HG03175 (cell line): ENCODE measurements around the gene APOA1.

Source experiments
- ATAC-seq: cut with Tn5 transposase; IDR thresholded peaks from one replicate; pipeline ENCODE4 v1.9.1; 2021; ENCODE audit warnings: mild to moderate bottlenecking, moderate library complexity; ENCODE audit not compliant: unreplicated experiment

Gene APOA1

DNA sequence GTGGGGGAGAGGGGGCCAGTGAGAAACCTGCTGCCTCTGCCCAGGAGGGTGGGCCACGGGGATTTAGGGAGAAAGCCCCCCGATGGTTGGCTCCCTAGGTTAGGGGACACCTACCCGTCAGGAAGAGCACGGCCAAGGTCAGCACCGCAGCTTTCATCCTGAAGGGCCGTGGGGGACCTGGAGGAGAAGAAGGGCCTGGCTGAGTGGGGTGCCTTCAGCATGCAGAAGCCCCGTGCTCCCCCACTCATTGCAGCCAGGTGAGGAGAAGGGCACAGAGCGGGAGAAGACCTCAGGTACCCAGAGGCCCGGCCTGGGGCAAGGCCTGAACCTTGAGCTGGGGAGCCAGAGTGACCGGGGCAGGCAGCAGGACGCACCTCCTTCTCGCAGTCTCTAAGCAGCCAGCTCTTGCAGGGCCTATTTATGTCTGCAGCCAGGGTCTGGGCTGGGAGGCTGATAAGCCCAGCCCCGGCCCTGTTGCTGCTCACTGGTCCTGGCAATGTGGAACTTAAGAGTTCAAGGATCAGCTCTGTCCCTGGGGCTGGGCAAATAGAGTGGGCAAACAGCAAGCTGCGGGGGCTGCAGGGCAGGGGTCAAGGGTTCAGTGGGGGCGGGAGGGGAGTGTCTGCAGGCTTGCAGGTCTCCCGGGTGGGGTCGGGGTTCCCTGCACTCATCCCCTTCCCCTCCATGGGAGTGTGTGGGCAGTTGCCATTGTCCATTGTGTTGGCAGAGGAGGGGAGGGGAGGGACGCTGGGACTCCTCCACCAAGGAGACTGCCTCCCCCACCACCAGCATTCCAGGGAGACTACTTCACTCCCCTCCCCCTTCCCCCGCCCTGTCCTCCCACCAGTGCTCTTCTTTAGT lies at the start of gene APOA1:
Gene APOA1, minus strand, starts transcription at position 392 of the 861 bp plus-strand sequence. Its CDS starts 235 bp downstream, at position 157.
- ATAC-seq: no peak

DNA sequence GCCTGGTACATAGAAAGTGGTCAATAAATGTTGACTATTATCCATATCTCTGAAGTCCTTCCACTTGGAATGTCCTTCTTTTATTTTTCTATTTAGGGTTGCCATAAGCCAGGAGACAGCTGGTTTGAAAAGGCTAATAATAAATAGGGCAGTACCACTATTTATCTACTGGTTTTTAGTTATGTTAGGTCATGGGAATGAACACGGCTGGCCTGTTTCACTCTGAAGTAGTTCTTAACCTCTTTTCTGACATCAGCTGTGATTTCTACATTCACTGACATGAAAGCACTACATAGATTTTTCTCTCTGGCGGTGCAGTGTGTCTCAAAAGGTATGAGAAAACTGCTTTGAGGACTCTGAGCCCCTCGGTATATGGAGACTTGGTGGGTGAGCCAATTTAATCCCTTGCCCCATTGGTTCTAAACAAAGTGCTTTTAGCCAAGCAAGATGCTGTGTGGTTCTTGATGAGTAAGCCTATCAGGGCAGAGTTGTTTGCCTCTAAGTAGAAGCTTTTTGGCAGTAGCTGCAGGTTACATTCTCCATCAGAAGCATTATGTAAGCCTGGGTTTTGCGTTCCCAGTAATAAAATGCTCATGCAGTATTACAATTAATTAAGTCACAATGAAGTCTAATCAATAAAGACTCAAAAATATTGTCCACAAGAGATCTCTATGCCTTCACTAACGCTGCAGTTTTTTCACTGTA lies 48.7 kb upstream of the APOA1 start:
- no peak for ATAC-seq

DNA sequence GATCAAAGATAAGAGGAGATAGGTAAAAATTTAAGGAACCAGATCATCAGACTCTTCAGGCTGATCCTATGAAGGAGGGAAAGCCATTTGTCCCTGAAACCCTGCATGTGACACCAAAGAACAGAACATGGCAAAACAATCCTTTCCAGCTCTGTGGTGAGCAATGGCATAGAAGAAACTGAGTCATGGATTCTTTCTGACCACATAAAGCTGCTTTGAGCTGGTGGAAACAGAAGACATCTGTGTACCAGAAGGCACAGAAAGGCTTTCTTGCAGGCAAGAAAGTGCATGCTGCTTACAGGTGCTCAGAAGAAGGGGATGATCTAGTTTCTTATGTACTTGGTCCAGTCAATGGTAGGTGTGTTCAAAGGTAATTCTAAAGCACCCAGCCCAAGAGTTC lies 45.0 kb upstream of the APOA1 start:
- ATAC-seq: no peak

DNA sequence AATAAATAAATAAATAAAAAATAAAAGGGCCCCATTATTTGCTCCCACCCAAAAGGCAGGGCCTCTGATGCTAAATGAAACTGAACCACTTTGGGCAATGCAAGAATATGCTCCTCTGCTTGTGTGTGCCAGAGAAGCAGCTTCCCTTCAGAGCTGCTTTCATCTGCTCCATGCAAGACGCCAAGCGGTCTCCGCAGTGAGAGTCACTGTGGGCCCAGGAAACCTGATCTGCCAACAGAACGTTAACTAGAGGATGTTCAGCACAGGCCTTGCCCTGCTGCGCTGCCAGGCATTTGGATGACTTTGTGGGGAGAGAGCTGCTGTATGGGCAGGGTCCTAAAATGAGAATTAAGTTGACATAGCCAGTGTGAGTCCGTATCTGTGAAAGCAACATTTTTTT lies 43.7 kb upstream of the APOA1 start:
- ATAC-seq: no peak

DNA sequence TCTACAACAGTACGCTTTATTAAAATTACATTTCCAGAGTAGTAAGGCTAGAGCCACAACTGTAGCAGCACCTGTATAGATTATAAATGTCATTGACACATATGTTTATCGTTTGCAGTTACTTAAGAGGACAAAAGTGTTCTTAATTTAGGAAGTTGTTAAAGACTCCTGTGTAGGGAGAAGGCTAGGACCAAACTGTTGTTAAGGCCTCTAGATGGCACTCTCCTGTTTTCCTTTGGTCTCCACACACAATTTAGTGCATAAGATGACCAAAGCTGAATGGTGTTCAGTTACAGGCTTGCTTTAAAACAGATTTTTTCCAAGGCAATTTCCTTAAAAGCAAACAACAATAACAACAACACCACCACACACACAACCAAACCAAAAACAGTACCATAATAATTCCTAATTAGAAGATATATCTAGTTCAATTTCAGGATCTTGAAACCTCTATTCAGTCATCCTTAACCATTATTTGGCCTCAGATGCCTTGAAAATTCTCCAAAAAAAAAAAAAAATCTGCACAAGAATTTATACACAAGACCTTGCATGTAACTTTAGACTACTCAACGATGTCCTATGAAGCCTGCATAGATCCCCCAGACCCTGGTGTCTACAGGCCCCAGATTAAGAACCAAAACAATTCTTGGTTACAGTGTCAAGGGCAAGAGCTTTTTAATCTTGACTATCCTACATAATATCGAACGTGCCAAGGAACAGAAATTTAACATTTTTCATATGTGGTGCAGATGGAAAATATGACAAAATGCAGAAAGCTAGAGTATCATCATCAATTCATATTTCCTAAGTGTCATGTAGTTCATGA lies 42.6 kb upstream of the APOA1 start:
- ATAC-seq: no peak

DNA sequence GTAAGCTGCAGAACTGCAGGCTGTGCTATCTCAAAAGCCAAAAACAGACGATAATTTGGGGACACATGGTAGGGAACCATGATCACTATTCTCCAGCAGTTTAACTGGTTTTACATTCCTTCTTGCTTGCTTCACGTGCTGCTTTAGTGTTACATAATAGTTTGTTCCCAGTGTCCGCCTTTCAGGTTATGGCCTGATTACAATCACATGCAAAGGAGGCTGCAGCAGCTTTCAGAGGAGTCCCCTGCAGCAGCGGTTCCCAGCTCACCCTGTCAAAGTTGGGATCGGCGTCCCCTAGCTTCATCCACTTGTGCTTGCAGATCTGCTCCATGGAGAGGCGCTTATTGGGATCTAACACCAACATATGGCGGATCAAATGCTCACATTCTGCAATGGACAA lies 39.2 kb upstream of the APOA1 start:
- no peak for ATAC-seq

DNA sequence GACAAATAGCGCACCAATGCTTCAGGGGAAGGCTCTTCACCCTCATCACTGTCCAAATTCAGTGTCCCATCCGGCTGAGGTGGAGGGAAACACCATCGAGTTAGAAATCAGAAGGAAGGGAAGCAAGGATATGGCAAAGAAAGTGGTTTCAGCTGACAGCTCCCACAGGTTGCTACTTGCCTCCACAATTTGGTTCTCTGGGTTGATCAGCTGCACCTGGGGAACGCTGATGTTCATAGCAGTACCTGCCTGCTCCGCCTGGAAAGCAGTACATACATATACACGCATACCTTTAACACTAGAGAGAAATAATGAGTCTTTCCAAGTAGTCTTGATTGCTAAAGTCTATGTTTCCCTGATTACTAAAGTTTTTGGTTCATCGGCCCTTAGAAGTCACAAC lies 37.8 kb upstream of the APOA1 start:
- ATAC-seq: no peak

DNA sequence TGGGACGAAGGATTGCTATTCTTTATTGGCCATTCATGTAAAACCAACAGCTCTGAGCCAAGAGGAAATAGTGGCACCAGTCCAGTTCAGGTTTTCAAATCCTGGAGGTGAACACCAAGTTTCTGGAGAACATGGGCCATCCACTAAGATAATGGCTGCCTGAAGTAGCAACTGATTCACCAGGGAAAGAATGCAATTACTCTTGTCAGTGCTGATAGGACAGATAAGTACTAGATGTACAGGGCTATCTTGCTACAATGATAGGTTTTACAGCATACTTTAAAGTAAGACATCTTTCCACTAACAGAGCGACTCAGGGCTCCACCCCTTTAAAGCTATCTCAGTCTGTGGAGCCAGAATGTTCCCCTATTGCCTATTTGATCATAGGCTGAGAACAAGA lies 36.8 kb upstream of the APOA1 start:
- no peak for ATAC-seq

DNA sequence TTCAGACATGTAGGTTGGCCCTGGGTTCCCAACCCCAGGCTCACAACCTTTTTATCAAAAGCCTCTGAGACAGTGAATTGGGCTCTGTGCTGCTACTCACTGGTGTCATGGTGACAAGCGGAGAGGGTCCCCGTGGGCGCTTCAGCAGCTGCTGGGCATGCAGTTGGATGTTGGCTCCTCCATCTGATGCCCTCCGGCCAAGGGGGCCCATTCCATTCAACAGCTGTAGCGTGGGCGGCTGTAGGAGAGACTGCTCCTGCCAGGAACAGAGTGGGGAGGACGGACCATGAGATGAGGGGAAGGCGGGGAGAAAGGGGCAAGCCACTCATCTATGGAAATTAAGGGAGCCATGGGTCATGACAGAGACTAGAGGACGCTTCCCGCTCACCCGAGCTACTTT lies 36.0 kb upstream of the APOA1 start:
- ATAC-seq: no peak

DNA sequence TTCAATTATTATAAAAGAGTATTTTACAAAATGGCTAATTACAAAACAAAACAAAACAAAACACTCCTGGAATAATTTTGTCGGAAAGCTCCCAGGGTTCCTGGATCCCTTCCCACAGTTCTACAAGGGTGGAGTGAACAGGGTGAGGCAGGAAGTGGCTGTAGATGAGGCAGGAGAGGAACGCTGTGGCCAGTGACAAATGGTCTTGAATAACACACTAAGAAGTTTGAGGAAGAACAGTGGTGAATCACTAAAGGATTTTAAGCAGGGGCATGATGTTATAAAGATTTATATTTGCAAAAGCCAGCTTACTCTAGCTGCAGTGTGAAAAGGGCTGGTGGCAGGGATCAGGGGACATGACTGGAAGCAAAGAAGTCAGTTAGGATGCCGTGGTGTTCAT lies 33.8 kb upstream of the APOA1 start:
- no peak for ATAC-seq

DNA sequence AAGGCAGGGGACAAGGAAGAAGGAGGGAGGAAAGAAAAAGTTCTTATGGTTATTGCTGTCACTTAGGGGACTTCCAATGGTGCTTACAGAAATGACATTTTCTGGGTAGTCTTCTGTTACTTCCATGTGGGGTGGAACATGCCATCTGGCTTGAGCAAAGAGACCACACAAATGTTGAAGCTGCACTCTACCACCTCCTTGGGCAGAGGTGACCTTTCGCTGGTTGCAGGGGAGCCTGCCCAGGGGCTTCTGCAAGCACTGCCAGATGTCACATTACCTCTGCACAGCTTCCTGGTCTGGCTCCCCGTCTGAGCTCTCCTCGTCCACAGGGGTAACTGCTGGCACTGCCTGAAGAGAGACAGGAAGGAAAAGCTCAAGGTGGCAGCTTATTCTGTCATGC lies 32.6 kb upstream of the APOA1 start:
- no peak for ATAC-seq

DNA sequence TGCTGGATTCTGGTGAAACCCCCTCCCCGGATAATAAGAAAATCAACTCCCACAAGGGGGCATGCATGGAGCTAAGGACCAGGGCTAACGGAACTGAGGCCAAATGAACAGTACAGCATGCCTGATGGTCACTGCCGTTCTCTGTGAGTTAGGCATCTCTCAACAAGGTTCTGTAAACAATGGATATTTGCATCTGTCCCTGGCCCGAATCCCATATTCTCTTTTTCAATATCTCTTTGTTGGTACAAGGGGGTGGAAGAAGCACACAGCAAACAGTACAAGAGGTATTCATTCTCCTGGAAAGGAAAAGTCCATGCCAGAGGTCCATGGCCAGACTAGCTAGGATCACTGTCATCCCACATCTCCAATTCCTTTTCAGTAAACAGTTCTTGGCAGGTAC lies 32.2 kb upstream of the APOA1 start:
- ATAC-seq: no peak

DNA sequence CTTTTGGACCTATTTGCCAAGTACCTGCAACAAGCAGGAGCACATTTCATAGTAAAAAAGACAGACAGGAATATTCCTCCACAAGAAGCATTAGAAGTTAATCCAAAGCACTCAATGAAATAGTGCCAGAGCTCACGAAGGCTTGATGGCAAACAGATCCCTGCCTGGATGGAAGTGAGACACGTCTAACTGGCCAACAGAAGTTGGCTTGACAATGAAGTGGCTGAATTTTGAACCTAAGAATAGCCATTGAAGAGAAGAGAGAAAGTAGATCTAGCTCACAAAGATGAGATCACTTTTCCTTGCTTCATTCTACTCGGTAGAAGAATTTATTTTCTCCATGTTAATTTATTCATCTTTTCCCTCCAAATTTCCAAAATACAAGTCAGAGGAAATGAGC lies 30.6 kb upstream of the APOA1 start:
- no peak for ATAC-seq

DNA sequence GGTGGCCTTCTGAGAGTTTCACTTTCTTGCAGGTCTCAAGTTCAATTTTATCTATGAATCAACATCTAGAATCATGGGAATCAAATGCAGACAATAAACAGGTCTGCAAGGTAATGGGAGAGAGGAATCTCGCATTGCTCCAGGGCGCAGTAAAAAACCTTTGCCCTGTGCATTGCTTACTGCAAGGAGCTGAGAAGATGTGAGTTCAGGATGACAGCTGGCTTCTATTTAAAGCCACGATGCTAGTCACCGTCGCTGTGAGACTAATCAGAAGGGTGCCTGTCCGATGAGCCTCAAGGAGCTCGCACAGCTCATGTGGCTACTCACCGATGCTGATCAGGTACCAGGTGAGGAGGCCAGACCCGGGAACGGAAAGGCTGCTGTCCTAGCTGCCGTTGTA lies 30.2 kb upstream of the APOA1 start:
- no peak for ATAC-seq

DNA sequence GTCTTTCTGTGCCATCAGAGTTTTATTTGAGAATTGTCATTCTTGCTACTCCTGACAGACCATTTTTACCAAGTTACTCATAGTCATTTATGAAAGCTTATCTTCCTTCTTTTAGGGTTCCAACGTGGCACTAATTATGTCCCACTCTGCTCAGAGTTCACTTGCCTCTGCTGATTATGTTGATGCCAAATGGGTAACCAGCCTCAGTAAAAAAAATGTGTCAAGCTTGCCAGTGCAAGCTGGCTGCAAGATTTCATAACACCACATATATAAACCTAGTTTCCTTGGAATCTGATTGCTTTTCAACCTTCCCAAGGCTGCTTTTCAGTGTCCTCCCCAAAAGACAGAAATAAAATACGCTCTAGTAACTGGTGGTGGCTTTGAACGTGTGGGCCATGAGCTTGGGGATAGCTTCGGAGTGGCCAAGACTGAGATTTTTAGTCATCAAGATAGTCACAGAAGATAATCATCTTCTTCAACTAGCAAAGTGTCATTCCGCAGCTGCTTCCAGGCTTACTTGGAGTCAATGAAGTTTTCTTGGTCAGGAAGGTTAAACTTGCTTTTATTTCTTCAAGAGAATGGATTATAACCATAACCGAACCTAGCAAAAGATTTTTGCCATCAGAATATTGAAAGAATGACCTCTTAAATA lies 29.5 kb upstream of the APOA1 start:
- ATAC-seq: no peak

DNA sequence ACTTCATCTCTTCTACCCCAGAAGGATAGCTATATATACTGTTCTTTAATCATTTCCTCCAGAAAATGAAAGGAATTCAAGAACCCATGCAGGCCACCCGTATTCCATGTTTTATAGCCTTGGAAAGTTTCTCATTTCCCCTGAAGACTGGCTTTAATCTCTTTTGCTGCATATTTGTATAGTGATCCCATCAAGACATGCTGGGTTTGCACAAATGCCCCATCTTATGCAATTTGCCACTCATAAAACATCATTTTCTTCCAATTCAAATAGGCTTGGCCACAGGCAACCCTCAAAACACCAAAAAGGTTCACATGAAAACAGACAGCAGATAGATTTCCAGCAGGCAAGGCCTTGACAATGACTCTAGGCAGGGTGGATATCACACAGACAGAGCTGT lies 28.3 kb upstream of the APOA1 start:
- no peak for ATAC-seq

DNA sequence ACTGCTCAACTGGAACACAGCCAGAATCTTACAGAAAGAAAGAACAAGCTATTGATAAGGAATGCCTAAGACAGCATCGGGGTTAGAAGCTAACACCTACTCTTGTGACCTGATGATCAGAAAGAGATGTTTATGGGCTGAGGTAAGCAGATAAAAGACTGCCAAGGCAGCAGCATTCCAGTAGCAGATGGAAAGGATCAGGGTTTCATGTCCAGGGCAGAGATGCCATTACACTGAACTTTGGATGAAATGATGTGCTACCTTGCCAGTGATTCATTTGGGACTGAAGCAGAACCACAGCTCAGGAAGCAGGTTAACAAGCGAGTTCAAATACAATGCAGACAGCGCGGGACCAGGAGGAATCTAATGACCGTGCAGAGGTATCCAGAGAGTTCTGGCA lies 27.1 kb upstream of the APOA1 start:
- no peak for ATAC-seq

DNA sequence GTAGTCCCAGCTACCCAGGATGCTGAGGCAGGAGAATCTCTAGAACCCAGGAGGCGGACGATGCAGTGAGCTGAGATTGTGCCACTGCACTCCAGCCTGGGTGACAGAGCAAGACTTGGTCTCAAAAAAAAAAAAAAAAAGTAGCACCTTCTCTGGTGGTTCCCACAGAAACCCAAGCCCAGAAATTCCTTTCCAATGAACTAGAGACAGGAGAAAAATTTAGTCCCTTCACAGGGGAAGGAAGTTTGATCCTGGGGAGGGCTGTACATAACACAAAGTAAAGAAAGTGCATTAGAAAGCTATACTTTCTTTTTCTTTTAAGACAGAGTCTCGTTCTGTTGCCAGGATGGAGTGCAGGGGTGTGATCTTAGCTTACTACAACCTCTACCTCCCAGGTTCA lies 25.5 kb upstream of the APOA1 start:
- ATAC-seq: no peak

DNA sequence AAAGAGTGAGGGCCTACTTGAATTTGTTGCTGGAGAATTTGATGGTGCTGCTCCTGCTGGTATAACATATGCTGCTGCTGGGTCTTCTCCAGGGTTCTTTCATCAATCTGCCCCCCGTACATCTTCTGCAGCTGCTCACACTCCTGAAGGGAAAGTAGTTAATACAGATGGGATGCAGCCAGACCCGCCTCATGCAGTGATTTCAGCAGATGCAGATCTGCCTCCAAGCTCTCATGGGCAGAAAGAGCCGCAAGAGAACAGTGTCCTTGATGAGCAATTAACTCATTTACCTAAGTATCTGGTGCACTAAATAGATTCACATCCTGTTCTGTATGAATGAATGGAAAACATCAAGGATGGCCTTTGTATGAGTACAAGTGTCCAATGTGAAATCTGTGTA lies 24.8 kb upstream of the APOA1 start:
- ATAC-seq: no peak

DNA sequence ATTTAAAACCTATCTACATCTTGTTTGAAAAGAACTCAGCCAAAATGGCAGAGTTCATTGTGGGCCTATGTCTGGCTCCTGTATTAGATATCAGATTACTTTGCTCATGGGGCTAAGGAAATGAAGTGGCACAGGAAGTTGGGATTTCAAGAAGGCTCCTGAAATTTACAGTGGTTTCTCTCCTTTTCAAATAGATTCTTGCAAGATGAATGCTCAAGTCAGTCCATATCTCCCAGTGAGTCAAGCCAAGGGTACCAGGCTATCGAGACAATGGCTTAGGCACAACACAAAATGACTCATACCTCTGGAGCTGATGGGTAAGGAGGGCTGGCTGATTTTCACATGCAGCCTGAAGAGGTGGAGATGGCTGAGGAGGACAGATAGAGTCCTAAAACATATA lies 24.1 kb upstream of the APOA1 start:
- no peak for ATAC-seq

DNA sequence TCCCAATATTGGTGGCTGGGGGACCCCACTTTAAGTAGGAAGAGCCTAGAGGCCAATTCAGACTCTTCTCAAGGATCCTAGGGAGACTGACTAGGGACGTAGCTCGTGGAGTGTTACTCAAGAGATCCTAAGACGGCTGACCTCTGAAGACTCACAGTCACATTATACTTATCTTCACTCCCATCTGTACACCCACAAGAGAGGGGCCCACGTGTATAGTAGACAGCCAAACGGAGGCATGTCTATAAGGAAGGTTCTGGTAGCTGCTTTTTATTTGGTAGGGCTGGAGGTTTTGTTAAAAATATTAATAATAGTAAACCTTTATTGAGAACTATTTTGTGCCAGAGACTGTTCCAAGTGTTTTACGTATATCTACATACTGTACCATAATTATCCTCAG lies 22.9 kb upstream of the APOA1 start:
- no peak for ATAC-seq
